Measurements from ENCODE around the gene NCK2.
A peak's percentile ranks its signal among the peaks of the same experiment; 100 is the strongest.

NCK2 gene

DNA sequence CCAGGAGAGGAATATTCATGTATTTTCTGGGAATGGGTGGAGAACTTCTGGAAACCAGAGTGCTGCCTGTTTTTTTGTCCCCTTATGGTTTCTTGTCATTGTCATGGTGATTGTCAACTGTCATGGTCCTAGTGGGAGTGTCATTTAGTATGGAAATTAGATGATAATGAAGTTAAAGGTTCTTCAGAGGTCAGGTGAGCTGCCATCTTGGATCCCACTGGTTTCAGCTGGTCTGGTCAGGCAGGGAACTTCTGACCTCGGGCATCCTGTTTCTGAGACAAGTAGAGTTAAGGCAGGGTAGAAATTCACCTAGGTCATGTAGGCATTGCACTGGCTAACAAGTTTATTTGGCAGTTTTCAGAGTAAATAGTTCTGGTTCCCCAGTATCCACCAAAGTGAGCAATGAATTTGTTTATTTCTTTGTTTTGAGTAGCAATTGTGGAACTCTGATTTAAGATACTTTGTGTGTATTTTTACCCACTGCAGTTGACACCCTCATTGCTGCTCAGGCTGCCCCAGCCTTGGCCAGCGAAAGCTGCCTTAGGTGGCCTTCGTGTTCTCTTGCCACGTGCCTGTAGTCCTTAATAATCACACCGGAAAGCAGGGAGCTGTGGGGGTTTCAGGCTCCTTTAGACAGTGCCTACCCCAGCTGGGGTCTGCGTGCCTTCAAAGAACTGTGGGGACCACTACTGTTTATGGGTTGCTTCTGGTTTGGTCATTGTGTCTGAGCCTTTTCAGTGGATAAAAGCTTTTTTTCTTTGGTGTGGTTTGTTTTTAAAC is 48.7 kb downstream of the NCK2 start:
- no peak for DNase-seq (ENCODE audit: low spot score)

DNA sequence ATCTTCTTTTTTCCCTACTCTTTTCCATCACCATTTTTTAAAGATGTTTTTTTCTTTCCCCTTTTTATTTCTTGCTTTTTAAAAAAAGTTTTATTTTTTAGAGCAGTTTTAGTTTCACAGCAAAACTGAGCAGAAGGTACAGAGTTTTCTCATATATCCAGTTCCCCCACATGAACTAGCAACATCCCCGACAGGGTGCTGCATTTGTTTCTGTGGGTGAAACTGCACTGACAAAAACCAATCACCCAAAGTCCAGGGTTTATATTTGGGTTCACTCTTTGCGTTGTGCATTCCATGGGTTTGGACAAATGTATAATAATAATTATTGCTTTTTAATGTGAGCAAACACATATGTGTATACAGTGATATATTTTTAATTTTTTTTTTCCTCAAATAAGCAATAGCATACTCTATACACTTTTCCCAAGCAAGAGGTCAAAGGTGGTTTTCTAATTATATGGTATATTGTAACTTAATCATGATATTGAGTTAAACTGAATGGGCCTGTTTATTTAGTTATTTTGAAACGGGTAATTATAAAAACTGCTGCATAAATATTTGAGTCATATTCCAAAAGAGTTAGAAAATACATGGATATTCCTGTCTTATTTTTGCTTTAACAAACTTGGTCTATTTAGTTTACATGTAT is 50.3 kb downstream of the NCK2 start:
- no peak for DNase-seq (ENCODE audit: low spot score)

DNA sequence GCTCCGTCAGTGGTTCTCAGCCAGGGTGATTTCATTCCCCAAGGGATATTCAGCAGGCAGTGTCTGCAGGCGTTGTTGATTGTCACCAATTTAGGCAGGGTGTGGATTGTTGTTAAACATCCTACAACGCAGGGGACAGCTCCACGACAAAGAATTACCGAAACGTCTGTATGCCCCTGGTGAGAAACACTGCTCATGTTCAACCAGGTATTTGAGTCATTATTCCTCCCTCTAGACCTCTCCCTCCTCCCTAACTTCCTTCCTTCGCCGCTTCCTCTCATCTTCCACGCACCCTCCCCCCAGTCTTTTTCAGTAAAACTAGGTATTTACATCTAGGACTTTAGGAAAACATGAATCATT is 50.8 kb downstream of the NCK2 start:
- no peak for DNase-seq (ENCODE audit: low spot score)

DNA sequence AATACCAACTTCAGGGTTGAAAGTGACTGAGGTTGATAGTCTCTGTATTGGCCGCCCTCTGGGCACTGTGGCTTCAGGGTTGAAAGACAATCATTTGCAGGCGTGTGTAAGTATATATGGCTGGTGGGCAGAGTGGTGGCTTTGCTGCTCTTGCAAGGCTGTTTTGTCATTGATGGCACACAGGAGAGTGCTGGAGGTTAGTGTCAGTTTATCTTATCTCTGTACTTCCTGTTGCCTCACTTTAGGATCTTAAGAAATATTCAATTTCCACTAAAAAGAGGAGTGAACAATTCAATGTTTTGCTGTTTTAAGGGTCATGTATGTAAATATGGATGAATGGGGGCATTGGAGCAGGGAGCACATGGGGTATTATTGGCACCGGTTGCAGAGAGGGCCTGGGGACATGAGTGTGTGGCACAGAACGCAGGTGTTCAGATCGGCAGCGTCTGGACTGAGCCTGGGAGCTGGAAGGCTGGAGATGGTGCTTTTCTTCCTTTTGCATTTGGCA is 51.5 kb downstream of the NCK2 start:
- DNase-seq (ENCODE audit: low spot score): no peak

DNA sequence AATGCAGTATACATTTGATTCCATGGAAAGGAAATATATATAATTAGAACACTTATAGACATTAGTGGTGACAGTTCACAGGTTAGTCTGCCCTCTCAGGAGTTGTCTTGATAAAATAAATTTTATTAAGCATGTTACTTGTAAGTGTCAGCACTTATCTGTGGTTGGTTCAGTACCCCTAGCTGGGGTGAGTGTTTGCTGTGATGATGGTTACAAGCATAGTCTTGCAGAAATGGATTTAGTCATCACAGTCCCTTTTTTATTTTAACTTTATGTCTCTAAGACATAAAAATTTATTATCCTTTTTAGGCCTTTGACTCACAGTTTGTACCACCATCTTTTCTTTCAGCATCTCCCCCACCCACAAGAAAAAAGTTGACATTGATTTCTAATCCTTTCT is 52.1 kb downstream of the NCK2 start:
- no peak for DNase-seq (ENCODE audit: low spot score)

DNA sequence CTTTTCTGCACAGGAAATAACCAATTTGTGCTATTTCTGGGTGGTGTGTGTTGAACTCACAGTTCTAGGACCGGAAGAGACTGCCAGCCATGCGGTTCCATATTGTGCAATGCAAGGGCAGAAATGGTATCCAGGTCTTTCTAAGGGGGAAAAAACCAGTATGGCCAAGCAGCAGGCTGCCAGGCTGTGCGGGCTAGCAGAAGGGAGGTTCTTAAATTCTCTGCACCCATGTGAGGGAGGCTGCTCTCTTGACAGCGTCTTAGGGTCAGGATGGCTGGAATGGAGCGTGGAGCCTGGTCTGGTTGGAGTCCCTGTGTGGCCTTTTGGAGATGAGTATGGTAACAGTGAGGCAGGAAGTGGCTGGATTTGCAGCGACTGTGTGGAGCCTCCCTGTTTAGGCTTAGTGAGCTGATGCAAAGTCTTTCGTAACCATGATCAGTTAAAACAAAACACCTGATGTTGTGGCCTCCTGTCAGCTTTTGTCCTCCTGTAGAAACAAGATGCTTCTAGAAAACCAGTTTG is 52.6 kb downstream of the NCK2 start:
- DNase-seq (ENCODE audit: low spot score): no peak

DNA sequence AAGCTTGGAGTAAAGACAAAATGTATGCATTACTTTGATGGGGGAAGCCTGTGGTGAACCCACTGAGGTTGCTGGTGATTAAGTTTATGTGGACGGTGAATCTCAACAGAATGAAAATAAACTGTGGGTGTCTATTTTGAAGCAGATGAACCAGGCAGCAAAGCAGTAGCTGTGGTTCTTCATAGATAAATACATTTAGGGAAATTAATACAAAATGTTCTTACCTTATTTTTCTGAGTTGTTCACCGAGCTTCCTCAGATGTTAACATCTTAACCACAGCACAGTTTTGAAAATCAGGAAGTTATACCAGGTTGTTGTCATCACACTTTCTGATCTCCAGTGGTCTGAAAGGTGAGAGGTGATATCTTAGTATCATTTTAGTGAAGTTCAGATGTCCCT is 53.9 kb downstream of the NCK2 start:
- DNase-seq (ENCODE audit: low spot score): no peak

DNA sequence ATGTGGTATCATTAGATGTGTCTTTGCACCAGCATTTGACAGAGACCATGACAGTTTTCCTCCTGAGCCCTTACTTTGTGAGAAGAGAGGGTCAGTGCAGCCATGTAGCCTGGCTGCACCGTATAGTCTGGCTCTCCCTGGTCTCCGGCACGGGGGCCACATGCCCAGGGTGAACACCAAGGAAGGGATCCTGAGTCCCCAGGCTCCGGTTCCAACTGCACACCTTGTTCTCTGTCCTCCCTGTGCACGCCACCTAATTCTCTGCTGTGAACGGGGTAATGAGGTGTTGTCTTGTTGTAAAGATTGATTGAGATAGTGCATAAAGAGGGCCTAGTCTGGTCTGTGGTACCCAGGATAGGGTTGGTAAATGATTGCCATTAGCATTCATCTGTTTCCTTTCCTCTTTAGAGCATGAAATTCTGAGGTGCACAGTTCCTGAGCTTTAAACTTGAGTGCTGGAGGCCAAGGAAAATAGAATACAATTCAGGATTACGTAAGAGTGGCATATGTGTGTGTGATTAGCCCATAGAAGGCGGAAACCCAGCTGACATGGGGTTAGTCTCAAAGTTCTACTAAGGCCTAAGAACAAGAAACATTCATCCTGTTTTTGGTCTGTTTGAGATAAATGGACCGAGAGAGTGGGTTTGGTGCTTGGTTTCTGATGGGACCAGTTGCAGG is 55.5 kb downstream of the NCK2 start:
- no peak for DNase-seq (ENCODE audit: low spot score)

DNA sequence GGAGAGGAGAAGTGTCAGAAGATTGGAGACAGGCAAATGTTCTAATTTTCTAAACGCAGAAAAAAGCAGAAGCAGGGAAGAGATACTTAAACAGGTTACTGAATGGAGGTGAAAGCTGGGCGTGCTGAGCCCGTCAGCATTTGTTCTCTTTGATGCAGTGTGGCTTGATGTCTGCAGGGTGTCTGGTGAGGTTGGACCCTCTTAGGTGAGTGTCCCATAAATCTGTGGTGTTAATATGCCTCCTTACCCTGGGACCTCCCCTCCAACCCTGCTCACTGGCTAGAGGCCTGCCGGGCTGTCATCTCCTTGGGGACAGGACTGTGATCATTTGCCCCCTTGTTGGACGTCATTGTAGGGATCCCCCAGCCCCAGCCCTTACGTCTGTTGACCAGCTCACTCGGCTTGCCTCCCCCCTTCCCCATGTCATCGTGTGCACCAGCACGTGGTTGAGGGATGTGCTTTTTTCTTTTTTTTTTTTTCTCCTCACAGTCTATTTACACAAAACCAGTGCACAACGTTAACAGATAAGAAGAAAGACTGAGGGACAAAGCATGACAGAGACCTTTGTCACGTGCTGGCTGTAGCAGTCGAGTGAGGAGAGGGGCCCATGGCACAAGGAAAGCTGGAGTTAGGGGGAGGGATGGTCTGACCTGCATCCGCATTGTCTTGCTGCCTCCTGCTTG is 56.4 kb downstream of the NCK2 start:
- DNase-seq (ENCODE audit: low spot score): no peak

DNA sequence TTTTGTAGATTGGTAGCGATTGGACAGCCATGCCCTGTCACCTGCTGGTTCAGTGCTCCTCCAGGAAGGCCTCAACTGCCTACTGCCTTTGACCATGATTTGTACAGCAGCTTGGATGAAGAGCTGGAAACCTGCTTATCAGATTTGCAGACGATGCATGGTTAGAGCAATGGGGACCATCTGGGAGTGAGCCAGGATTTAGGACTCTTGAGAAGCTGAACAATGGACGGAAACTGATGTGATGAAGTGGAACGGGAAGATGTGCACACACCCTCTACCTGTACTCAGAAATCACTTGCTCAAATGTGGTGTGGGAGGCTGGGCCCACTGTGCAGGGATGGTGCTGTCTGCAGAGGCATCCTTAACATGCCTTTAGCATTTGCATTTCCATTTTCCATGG is 57.2 kb downstream of the NCK2 start:
- DNase-seq (ENCODE audit: low spot score): no peak

DNA sequence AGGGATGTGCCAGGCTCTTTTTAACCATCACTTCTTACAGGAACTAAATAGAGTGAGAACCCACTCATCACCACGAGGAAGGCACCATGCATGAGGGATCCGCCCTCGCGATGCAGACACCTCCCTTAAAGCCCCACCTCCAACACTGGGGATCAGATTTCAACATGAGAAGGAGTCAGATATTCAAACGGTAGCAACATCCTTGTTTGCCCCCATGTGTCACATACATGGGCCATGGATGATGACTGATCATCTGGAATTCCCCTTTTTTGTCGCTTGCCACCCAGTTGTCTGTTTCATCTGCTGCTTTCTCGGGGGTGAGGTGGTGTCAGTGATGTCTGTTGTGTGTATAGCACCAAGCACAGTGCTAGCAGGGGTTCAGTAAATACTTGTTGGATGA is 57.9 kb downstream of the NCK2 start:
- no peak for DNase-seq (ENCODE audit: low spot score)

DNA sequence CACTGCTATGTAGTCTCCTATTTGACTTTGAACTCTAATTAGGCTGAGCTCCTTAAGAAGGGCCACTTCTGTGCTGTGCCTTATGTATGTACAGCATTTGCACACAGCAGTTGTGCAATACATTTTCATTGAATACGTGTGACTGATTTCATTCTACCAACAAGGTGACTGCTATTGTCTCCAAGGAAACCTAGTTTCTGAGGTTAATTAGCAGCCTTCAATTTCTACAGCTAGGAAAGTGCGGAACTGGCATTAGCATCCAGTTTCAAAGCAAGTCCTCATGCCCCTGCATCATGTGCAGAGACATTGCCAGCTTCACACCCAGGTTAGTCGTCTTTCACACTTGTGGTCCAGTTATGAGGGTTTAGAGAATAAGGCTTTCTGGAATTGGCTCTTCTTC is 58.6 kb downstream of the NCK2 start:
- DNase-seq (ENCODE audit: low spot score): no peak

DNA sequence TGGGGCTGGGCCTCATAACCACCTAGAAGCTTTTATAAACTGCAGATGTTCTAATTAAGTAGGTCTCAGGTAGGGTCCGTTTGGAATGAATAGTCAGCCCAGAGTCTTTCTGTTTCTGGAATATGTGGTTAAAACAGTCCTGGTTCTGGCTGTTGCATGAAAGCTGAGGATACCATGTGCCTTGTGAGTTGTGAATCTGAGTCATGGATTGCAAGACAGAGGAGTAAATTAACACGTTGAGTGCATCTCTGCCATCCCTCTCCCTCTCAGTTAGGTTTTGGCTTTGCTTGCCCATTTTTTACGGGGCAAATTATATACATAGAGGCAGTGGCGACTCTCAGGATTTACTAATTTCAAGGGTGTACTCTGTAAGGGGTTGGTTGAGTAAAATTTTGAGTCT is 59.1 kb downstream of the NCK2 start:
- no peak for DNase-seq (ENCODE audit: low spot score)

DNA sequence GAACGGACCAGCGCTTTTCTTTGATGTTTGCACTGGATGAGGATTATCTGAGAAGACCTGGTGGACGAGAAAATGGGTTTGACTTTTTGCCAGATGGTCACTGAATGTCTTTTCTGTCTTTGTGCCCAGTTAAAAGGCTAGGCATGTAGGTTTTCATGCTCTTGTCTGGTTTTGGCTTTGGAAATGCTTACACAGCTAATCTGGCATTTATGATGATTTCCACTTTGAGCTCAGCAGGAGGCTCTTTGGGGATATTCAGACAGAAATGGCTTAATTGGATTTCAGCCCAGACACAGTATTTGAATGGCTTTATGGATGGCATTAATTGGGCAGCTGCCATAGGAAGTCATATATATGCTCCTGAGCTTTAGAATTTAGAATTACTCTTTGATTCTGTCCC is 59.6 kb downstream of the NCK2 start:
- DNase-seq (ENCODE audit: low spot score): no peak

DNA sequence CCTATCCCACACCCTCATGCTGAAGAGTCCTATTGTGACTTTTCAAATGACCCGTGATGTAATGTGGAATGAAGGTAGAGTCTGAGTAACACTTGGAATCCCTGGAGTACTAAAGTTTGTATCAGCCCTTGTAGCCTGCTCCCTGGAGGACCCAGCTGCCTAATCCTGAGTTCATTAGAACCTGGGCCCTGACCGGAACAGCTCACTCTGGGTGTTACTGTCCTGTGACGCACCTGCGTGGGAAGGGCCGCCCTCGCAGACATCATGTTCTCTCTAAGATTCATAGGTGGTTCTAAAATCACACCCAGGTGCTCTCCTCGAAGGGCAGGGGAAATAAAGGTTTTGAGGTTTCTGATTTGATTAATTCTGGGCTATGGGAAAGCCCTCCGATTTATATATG is 62.3 kb downstream of the NCK2 start:
- no peak for DNase-seq (ENCODE audit: low spot score)

DNA sequence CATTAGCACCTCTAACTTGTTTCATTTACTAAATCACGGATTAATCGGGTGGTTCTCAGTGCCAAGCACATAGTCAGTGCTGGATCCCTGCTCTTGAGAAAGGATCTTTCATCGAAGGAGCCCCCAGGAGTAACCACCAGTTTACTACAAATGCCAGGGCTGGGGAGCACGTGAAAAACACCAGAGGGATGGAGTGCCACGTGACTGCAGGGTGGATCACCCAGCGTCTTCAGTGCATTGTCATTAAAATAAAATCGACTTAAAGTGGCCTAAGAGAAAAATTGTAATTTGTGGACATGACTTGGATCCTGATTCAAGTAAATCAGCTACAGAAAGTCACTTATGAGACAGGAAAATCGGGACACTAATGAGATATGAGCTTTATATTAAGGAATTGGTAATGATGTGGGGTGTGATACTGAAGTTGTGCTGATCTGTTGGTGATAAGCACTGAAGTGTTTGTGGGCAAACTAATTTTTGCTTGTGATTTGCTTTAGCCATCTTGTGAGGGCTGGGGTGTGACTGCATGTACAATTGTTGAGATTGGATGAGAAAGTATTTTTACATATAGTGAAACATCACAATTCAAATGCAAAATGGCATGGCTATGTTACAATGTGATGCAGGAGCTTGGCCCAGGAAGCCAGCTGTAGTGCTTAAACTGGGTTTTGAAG is 63.8 kb downstream of the NCK2 start:
- DNase-seq (ENCODE audit: low spot score): no peak

DNA sequence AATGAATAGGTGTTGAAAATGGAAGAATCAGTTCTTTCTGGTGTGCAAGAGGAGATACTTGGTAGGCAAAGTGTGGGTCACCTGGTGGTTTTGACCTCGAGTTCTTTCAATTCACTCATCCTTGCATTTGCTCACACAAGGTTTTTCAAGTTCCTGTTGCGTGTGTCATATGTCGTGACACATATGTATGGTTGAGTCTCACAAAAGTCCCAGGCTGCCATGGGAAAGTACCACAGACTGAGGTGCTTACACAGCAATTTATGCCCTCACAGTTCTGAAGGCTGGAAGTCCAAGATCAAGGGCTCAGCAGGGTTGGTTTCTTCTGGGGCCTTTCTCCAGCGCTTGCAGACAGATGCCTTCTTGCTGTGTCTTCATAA is 64.4 kb downstream of the NCK2 start:
- DNase-seq (ENCODE audit: low spot score): no peak

DNA sequence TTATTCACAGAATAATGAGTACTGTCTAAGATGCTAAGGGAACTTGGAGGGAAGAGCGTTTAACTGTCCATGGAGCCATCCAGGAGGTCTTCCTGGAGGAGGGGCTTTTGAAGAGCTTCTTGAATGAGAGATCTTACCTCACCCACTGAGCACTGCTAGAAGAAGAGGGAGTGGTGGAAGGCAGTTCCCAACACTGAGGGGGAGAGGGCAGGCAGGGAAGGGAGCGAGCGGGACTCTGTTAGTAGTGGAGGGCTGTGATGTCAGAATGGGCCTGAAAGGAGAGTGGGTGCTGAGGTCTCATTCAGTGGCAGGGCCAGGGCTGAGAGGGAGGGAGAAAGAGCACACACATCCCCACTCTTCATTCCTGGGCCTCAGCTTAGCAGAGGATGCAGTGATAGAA is 65.0 kb downstream of the NCK2 start:
- no peak for DNase-seq (ENCODE audit: low spot score)

DNA sequence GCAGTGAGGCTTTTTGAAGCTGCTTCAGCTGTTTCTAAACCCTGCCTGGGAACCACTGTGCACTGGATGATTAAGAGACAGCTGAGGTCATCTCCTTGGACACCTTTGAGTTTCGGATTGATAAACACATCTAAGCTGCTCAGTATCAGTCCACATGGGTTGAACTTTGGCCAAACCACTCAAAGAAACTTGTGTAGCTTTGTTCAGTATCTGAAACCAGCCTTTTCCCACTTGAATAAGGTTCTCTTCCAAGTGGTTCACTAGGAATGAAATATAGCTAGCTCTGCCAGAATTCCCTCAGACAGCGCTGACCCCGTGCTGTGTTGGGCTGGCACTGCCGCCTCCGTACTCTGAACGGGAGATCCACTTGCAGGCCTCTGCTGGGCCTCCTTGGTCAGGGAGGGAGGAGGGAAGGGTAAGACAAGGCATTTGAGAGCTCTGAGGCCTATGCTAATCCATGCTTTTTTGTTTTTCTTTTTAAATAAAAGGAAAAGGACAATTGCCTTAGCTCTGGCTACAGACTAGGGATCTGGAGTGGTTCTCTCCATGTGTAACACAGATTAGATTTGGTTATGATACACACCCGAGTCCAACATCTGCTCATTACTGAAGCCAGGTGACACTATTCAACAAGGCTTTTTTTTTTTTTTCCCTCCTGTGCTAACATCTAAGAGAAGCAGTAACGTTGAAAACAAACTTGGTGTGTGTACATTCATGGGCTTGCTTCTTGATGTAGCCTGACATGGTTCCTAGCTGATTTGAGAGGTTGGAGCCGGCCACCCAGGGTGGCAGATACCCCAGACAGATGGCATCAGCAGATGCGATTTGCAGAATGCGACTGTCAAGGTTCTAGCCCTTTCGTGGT is 67.7 kb downstream of the NCK2 start:
- peak; percentile 72 for DNase-seq (ENCODE audit: low spot score)

DNA sequence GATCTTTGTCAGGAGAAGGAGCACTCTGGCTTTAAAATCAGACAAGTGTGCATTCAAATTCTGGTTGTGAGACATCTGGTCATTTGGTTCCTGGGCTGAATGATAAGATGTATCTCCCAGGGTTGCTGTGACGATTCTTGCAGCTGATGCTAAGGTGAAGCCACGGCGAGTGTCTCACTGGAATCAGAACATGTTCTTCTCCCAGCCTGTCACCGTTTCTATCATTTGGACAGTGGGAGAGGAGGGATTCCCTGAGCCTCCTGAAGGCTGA is 68.3 kb downstream of the NCK2 start:
- no peak for DNase-seq (ENCODE audit: low spot score)

DNA sequence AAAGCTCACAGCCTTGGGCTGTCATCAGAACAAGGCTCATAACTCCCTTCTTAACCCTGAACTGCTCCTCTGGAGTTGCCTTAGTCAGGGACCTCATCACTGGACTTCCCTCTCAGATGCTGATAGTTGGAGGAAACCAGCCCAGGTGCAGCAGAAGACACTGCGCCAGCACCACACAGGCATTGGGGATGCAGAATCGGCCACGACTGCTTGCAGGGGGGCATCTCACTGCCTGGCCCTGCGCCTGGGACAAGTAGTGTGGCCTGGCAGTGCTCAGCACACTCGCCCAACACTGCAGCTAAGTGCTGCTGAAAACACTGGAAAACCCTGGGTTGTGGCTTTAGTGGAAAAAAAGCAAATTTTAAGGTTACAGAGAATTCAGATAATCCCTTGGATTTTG is 68.7 kb downstream of the NCK2 start:
- DNase-seq (ENCODE audit: low spot score): no peak
